Thoracic aorta (tissue), 2 donors: Measurements from ENCODE around the gene MAP2. TPM values are rescaled to one million over a fixed set of nuclear protein-coding genes. Genes with fewer than 3 reads are reported as not detected.

ENCODE experiments used
- ATAC-seq: fragments of 150-250 bp; one replicate; pipeline ENCODE4 v1.8.0; 2017; ENCODE audit warnings: low read depth; ENCODE audit not compliant: insufficient number of reproducible peaks, low FRiP score
- DNase-seq: peaks from one replicate; pipeline ENCODE4 v3.0.0-alpha.2; 2020; ENCODE audit warnings: low spot score
- H3K27ac ChIP-seq, 2 donors: fragments of 200-600 bp; sonication (generic); 1 replicate in 1 of 2; 2 replicates in 1 of 2; pipeline ENCODE4 v1.5.1; 2016; ENCODE audit warnings: mild to moderate bottlenecking in 2 of 2, moderate library complexity in 2 of 2
- H3K27me3 ChIP-seq: fragments of 200-600 bp; sonication (generic); replicated peaks from 2 replicates; pipeline ENCODE4 v1.6.0; 2016; ENCODE audit warnings: mild to moderate bottlenecking; ENCODE audit not compliant: insufficient read depth
- H3K36me3 ChIP-seq: fragments of 200-600 bp; sonication (generic); one replicate; pipeline ENCODE4 v1.5.1; 2016
- H3K4me1 ChIP-seq, 2 donors: fragments of 200-600 bp; sonication (generic); 1 replicate in 1 of 2; 2 replicates in 1 of 2; pipeline versions ENCODE4 v1.5.1 to v1.6.0; 2016; ENCODE audit warnings: low read depth in 2 of 2, mild to moderate bottlenecking in 1 of 2; ENCODE audit not compliant: control insufficient read depth in 1 of 2
- H3K4me3 ChIP-seq: fragments of 200-600 bp; sonication (generic); 2 replicates; pipeline ENCODE4 v1.5.1; 2016; ENCODE audit warnings: mild to moderate bottlenecking
- H3K9me3 ChIP-seq: fragments of 200-600 bp; sonication (generic); 2 replicates; pipeline ENCODE4 v1.5.1; 2016
- CTCF ChIP-seq: fragments of 200-600 bp; sonication (generic); IDR thresholded peaks from one replicate; pipeline ENCODE4 v1.5.1; 2019; ENCODE audit warnings: antibody characterized with exemption
- total RNA-seq, 2 donors: library from RNA; depleted of rRNA; stranded (reverse); fragments of >200 nt; gene quantifications; one replicate each; pipeline versions ENCODE4 v1.1.0 to v1.2.3, GENCODE V29; 2016

The MAP2 gene
- total RNA-seq, 2 donors from 2014 or later, result 51.6 to 68.8 TPM

GRCh38 chr2:209581040-209581439 lies 157.2 kb downstream of the MAP2 start:
- TF ChIP-seq CTCF, result no peak
- H3K9me3 ChIP-seq, result no peaks in the 10 kb centered on the region
- DNase-seq, result no peak
- H3K4me3 ChIP-seq, result no peak overlapping the region
- no peaks in the 10 kb centered on the region for H3K27me3 ChIP-seq
- ATAC-seq, result no peak
- H3K36me3 ChIP-seq, result no peaks in the 10 kb centered on the region
- no peaks in the 10 kb centered on the region for H3K4me1 ChIP-seq
- H3K27ac ChIP-seq, result no peak overlapping the region

GRCh38 chr2:209582281-209582680 lies 158.4 kb downstream of the MAP2 start:
- Histone ChIP-seq H3K27ac (no peak overlapping the region), H3K36me3 (no peaks in the 10 kb centered on the region), H3K4me1 (no peaks in the 10 kb centered on the region), H3K27me3 (no peaks in the 10 kb centered on the region), H3K4me3 (no peak overlapping the region), H3K9me3 (no peaks in the 10 kb centered on the region)
- ATAC-seq (no peak), DNase-seq (no peak)
- TF ChIP-seq CTCF, result no peak

- no peak for DNase-seq
- H3K36me3 ChIP-seq, result no peaks in the 10 kb centered on the region
- no peaks in the 10 kb centered on the region for H3K4me1 ChIP-seq
- H3K27ac ChIP-seq, result no peak overlapping the region
- no peak overlapping the region for H3K4me3 ChIP-seq
- TF ChIP-seq CTCF, result no peak
- ATAC-seq, result no peak
- H3K9me3 ChIP-seq, result no peaks in the 10 kb centered on the region
- H3K27me3 ChIP-seq, result no peaks in the 10 kb centered on the region
These were observed 160.6 kb downstream of the MAP2 start for GRCh38 chr2:209584472-209584871.

- no peak for DNase-seq
- no peak for ATAC-seq
- Histone ChIP-seq H3K36me3 (no peaks in the 10 kb centered on the region), H3K9me3 (no peaks in the 10 kb centered on the region), H3K4me3 (no peak overlapping the region), H3K27me3 (no peaks in the 10 kb centered on the region), H3K27ac (no peak overlapping the region), H3K4me1 (no peaks in the 10 kb centered on the region)
- no peak for TF ChIP-seq CTCF
These were observed 161.1 kb downstream of the MAP2 start for GRCh38 chr2:209584915-209585314.

- H3K4me1 ChIP-seq, result no peaks in the 10 kb centered on the region
- no peak for DNase-seq
- no peak for ATAC-seq
- H3K27me3 ChIP-seq, result no peaks in the 10 kb centered on the region
- H3K27ac ChIP-seq, result no peak overlapping the region
- no peaks in the 10 kb centered on the region for H3K9me3 ChIP-seq
- no peak overlapping the region for H3K4me3 ChIP-seq
- TF ChIP-seq CTCF, result no peak
- no peaks in the 10 kb centered on the region for H3K36me3 ChIP-seq
These were observed 167.2 kb downstream of the MAP2 start for GRCh38 chr2:209591021-209591420.
